Ecto neural progenitor cell (in vitro differentiated cells): Measurements from ENCODE around the gene MTR.

Experiments
- DNase-seq: peaks from one replicate; pipeline ENCODE4 v3.0.0-alpha.2; 2018; ENCODE audit warnings: low spot score

The MTR gene

GRCh38 chr1:236795035-236795756, at the start of gene MTR:
Gene MTR, plus strand, starts transcription at chr1:236795292. Its CDS starts 412 bp downstream, at chr1:236795704.
- peak; percentile 97 for DNase-seq

GRCh38 chr1:236746785-236747184, 48.3 kb upstream of the MTR start:
- no peak for DNase-seq

GRCh38 chr1:236747311-236747985, 47.6 kb upstream of the MTR start:
- DNase-seq: no peak

DNA sequence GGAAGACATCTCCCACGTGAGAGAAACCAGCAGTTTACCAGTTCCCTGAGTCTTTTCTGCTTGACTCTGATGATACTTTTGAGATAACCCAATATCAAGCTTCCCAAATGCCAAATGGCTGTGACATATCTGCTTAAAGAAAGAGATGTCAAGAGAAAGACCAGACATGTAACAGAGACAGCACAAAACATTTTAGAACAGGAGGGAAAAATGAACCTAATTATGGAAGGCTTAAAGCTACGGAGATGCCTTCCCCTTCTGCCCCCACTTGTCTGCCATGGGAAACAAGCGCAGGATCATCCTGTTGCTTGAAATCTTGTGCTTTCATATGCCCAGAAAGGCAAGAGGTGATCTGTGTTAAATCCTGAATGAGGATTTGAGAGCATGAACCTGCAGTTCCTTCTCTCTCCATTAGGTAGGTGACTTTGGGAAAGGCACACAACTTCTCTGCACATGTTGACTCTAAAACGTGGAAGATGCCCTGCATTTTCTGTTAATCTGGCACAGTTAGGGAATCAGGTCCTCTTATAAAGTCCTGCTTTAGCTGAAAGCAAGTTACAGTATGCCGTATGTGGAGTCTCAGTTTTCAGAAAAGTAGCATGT, 46.7 kb upstream of the MTR start:
- no peak for DNase-seq

- no peak for DNase-seq
Observed at GRCh38 chr1:236750928-236751327, 44.2 kb upstream of the MTR start.

- no peak for DNase-seq
Observed at GRCh38 chr1:236751385-236751784, 43.7 kb upstream of the MTR start.

GRCh38 chr1:236751935-236752334, 43.2 kb upstream of the MTR start:
- no peak for DNase-seq

- DNase-seq: no peak
Observed at GRCh38 chr1:236753516-236753915, 41.6 kb upstream of the MTR start.

DNA sequence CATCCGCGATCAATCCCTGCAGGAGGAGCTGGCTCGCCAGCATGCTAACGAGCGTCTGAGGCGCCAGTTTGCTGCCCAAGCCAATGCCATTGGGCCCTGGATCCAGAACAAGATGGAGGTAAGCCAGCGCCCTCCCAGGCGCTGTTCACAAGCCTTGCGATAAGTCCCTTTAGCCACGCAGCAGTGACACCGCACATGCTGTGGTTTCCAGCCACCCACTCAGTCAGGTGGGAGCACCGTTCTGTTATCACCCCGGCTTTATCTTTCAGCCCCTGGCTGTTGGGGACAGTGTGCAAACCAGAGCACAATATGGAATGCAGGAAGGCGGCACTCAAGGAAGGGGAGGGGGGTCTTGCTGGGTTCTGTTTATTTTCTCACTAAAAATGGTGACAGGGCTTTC, 41.1 kb upstream of the MTR start:
- DNase-seq: no peak

DNA sequence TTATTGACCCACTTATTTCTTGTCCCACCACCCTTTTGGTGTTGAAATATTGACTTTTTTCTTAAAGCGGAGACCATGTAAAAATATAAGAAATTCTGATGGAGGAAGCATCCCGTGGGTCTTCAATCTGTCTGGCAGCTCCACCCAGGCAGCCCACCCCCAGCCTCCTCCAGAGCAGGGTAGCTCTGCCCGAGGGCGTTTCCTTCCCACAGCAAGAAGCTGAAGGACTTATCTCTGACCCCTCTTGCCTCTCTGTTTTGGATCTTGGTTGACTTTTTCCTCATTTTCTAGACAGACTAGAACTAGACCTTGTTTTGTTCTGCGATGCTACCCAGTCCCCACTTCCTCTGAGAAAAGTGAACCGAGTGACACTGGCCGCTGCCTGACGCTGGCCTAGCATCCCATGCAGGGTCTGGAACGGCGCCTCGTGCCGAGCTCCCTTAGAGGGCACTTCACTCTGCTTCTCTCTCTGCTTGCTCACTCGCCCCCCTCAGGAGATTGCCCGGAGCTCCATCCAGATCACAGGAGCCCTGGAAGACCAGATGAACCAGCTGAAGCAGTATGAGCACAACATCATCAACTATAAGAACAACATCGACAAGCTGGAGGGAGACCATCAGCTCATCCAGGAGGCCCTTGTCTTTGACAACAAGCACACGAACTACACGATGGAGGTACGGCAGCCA, 40.4 kb upstream of the MTR start:
- no peak for DNase-seq

- DNase-seq: no peak
Observed at GRCh38 chr1:236757640-236758039, 37.5 kb upstream of the MTR start.

GRCh38 chr1:236759252-236759859, 35.7 kb upstream of the MTR start:
- DNase-seq: no peak

GRCh38 chr1:236760480-236760879, 34.6 kb upstream of the MTR start:
- no peak for DNase-seq

GRCh38 chr1:236760986-236761385, 34.1 kb upstream of the MTR start:
- no peak for DNase-seq

GRCh38 chr1:236761397-236762132, 33.5 kb upstream of the MTR start:
- DNase-seq: no peak

DNA sequence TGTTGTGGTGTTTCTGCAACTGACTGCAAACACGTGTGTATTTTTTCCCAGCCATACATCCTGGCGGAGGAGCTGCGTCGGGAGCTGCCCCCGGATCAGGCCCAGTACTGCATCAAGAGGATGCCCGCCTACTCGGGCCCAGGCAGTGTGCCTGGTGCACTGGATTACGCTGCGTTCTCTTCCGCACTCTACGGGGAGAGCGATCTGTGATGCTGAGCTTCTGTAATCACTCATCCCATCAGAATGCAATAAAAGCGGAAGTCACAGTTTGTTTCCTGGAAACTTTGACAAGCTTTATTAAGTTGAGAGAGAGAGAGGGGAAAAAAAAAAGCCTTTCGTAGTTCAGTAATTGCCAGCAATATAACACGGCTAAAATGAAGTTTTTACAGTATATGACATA, 32.7 kb upstream of the MTR start:
- no peak for DNase-seq

DNA sequence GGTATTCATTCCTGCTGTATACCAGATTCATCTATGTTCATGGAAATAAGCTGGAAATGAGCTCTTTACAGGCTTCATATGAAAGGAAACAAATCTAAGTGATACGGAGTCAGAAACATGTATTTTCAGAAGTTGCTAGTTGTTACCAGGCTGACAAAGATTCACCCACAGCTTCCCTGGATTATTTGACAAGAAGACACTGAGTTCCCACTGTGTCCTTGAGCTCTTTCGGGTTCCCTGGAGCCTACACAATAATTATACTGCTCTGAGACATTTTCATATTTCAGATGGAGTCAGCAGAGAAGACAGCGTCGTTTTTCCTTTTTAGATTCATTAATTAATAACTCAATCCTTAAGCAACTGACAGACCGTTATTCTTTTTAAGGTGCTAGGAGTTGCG, 29.3 kb upstream of the MTR start:
- no peak for DNase-seq

- no peak for DNase-seq
Observed at GRCh38 chr1:236766506-236766905, 28.6 kb upstream of the MTR start.

GRCh38 chr1:236767276-236767675, 27.8 kb upstream of the MTR start:
- DNase-seq: no peak

DNA sequence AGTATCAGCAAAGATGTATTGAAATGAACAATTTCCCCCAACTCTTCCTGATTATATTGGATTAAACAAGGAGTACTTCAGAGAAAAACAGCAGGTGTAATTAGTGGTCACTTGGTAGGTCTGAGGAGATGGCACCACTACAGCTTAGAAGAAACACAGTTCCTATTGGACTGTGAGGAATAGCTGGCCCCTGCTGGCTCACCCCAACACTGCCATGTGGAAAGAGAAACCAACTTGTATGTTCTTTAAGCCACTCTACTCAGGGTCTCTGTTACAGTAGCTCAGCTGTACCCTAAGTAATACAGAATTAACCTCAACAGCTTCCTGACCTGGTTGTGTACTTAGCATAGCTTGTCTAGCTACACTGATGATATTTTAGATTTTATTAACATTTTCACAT, 26.5 kb upstream of the MTR start:
- DNase-seq: no peak

DNA sequence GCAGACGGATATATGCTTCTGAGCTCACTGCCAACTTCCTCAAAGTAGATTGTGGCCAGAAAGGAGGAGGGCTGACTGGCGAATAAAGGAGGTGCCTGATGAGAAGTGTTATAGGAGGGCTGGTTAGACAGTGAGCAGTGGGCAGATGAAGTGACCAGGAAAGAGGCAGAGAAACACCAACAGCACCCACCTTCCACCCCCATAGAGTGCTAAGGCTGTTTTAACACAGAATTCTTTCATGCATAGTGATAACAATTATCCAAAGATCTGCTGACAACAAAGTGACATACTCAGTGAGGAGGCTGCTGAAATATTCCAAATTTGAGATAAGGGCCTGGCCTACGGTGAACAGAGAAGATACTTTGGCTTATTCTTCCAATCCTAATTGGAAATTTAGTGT, 21.2 kb upstream of the MTR start:
- no peak for DNase-seq

GRCh38 chr1:236774926-236775325, 20.2 kb upstream of the MTR start:
- no peak for DNase-seq
